Measurements from ENCODE around the gene MRPL38. TPM values are rescaled to one million over a fixed set of nuclear protein-coding genes. Genes with fewer than 3 reads are reported as not detected.

The MRPL38 gene
- total RNA-seq, 1 donor from 2014 or later = 124 TPM

DNA sequence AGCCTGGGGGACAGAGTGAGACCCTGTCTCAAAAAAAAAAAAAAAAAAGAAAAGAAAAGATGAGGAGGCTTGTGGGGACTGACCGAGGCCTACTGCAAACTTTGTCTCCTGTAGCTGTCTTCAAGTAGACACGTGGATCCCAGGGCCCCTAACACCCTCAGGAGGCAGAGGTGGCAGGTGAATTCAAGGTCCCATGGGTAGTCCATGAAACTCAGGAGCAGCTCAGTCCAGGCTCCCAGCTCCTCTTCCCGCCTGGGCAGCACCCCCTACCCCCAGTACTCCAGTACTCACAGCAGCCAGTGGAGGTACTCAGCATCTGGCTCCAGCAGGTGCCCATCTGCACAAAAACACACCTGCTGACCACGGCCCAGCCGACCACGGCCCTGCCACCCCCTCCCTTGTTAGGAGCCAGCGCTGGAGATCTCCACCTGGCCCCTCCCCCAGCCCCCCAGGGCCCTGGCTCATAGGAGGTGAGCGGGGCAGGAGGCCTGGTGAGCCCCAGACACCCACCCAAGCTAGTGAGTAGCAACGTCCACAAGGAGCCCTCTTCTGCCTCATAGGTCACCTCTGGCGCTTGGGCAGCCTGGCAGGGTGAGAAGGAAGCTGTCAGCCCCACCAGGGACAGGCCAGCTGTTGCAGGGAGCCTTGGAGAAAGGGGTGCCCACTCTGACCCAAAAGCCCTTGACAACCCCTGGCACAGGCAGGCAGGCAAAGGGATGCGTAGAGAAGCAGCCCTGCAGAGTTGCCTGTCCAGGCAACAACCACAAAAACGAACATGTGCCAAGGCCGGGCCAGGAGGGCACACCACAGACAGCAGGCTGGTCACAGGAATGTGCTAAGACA is 3.8 kb downstream of the MRPL38 start:
- intact Hi-C loops (cut with micrococcal nuclease) = loop anchor here (10.0 kb wide), 1 partner anchor 104 kb away; the partner anchor contains the start of gene CDK3
- DNase-seq = no peak

DNA sequence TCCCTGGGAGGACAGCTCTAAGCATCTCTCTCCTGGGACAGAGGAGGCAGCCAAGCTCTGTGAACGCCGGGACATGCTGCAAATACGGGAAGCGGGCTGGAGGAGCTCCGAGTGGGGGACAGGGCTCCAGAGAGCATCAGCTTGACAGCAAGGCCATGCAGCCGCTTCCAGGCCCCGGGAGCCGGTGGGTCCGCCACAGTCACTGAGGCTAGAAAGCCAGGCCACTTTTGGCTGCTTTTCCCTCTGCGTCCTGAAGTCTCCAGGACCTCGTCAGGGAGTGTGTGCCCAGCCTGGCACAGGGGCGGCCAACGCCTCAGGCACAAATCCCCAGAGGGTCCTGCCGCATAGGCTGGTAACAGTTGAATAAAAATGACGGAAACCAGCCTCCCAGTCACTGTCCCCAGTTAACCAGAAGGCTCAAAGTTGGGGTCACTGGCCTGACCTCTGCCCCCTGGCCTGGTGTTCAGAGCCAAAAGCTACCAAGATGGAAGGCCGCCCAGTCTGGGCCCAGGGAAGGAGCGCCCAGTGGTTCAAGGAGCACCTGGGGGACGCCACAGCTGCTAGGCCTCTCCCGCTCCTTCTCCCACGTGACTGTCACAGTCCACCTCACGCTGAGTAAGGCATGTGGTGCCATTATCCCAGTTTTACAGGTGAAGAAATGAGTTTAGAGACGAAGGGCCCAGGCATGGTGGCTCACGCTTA is 4.8 kb downstream of the MRPL38 start:
- no peak for DNase-seq
- intact Hi-C loops (cut with micrococcal nuclease) = loop anchor here (10.0 kb wide), 1 partner anchor 105 kb away; the partner anchor contains the start of gene CDK3
- ATAC-seq = no peak

More for the DNA sequence above, 3.8 kb downstream of the MRPL38 start:
- no peak for ATAC-seq

DNA sequence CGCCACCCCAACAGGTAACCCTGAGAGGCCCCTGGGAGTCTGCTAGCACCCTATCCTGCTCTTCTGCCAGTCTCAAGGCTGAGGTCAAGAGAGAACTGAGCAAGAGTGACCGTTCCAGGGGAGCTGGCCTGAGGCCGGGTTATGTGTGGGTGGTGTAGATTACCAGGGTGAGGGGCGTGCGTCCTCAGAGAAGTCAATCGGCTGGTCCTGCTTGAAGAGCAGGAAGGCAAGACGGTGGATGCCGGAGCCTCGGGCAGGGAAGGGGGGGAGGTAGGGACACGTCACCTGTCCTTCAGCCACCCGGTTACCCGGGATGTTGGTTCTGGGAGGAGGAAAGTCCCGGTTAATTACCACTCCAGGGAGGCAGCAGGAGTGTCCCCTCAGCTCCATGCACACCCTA is 5.3 kb downstream of the MRPL38 start:
- intact Hi-C loops (cut with micrococcal nuclease) = no loop called here
- no peak for ATAC-seq
- no peak for DNase-seq

DNA sequence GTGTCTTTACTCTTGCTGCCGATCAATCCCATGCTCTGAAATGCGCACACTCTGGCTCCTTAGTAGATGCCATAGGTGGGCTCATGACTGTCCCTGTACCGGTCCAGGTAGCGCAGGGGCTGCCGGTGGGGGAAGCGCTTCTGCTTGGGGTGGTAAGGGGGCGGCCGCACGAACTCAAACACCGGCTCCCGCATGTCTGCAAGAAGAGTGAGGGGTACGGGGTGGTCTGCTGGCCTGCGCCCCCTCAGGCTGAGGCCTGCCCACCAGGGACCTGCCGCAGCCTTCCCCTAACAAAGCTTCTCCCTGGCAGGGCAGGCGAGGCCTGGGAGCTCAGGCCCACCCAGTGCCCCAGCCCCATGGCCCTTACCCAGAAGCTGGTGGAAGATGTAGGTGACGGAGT is 5.9 kb downstream of the MRPL38 start:
- intact Hi-C loops (cut with micrococcal nuclease) = no loop called here
- ATAC-seq (no peak), DNase-seq (no peak)

DNA sequence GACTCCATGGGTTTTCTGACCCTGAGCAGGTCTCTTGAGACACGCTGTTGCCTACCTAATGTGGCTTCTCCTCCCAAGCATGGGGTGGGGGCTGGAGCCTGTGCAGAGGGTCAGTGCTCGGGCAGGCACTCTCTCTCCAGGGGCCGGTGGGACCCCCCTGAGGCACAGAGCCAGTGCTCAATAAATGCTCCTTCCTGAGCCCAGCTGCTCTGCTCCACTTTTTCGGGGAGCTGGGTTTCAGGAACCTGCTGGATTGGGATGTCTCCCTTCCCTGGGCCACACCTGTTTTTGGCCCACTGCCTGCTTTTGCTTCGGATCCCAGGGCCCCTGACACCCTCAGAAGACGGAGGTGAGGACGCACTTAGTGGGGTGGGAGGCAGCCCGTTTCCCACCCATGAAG is 6.6 kb downstream of the MRPL38 start:
- intact Hi-C loops (cut with micrococcal nuclease) = no loop called here
- no peak for DNase-seq
- ATAC-seq = no peak

DNA sequence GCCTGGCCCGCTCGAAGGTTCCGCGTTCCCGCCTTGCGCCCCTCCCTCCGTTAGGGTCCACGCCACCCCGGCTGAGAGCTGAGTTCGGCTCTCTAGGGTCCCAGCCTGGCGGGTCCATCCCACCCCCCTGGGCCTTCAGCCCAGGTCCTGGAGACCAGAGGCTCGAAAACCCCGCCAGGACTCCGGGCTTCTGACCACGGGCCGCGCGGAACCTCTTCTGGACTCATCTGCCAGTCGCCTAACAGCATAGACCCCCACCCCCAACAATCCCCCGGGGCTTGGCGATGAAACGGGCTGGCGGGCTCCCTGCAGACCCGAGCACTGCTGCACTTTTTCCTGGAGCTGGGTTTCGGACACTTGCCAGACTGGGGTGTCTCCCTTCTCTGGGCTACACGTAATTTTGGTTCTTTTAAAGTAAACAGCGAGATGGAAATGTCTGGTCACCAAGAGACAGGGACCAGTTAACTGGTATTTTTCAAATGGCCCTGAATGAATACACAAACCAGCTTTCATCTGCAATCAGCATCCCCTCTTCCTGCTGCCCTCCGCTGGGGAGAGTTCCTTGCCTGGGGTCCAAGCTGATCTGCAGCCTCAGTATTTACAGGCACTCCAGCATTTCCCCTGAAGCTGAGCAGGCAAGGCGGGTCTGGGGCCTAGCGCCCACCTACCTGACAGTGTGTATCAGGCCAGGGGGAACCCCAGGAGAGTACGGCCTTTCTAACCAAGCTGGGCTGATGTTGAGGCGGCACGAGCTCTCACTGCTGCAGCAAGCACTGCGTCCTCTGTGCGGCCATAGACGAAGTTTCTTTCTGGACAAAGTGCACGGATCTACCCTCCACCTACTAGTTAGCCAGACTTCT is 7.3 kb downstream of the MRPL38 start:
- intact Hi-C loops (cut with micrococcal nuclease) = no loop called here
- no peak for DNase-seq
- no peak for ATAC-seq

DNA sequence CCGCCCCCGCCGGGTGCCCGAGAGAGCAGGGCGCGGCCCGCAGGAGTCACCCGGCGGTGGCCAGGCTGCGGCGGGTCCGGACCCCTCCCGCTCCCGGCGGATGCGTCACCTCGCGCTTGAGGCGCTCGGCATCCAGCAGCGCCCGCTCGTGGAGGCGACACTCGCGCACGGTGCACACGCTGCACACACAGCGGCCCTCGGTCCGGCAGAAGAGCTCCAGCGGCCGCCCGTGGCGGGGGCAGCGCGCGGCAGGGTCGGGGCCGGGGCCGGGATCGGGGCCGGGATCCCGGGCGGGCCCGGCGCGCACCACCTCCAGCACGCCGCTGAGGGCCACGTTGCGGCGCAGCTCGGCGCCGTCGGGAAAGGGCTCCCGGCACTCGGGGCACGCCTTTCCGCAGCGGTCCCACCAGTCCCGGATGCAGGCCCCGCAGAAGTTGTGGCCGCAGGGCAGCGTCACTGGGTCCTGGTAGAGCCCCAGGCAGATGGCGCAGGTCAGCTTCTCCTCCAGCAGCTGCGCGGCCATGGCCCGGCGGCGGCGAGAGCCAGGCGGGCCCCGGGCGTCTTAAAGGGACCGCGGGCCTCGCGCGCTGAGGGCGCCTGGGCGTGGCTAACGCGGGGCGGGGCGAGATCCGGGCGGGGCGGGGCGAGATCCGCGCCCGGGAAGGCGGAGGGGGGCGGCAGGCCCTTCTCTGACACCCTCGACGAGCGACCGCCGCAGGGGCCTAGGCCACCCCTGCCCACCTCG is 8.1 kb downstream of the MRPL38 start, which contains the start of gene TRIM65:
TRIM65 (minus strand) TSS at position 537 of the 745 bp plus-strand sequence; CDS start at position 523, 14 bp downstream.
- intact Hi-C loops (cut with micrococcal nuclease) = no loop called here
- DNase-seq (peak; percentile 94), ATAC-seq (peak; percentile 85)

DNA sequence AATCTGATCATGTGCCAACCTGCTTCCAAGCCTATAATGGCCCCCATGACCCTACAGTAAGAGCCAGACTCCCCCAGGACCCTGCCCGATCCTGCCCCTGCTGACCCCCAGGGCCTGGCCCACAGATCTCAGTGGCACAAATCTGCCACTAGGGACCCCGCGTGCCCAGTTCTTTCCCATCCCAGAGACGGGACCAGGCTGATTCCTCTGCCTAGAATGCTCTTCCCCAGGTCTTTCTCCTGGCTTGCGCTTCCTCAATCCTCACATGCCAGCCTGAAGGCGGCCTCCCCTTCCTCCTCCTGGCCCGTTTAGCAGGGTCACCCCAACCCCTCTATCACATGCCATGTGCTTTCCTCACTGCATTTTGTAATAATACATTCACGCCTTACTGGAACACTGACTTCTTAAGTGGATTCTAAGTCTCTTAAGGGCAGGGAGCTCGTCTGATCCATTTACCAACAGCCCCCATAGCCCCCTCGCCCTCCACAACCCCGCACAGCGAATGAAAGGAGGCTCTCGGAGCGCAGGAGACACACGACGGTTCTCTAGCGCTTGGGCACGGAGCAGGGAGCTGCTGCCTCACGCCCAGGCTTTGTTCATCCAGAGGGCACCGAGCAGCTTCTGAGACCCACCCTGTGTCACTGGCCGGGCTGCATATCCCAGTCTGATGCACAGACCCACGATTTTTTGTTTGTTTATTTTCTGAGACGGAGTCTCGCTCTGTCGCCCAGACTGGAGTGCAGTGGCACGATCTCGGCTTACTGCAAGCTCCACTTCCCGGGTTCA is 9.1 kb downstream of the MRPL38 start:
- DNase-seq = peak; percentile 34
- intact Hi-C loops (cut with micrococcal nuclease) = no loop called here

DNA sequence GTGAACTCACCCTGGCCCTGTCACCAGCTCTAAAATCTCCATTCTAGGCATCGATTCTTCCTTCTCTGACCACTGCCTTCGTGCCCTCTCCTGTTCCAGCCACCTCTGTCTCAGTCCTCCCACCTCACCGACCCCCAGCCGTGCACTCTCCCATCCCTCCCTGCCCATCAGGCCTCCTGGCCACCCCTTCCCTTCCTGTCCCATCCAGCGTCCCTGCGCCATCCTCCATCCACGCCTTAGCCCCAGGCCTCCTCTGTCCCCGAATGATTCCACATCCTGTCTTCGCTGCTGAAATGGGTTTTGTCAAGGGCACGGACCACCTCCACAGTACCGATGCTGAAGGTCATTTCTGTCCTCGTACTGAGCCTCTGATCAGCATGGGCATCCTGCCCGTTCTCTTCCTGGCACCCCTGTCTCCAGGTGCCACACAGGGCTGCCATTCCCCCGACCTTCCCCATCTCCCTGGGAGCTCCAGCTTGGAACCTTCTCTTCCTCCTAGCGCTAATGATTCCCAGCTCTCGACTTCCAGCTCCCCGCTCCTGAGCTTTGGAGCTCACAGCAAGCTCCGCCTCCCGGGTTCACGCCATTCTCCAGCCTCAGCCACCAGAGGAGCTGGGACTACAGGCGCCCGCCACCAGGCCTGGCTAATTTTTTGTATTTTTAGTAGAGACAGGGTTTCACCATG is 10.5 kb downstream of the MRPL38 start:
- DNase-seq (peak; percentile 45), ATAC-seq (no peak)
- intact Hi-C loops (cut with micrococcal nuclease) = no loop called here

More for the DNA sequence above, 9.1 kb downstream of the MRPL38 start:
- no peak for ATAC-seq

DNA sequence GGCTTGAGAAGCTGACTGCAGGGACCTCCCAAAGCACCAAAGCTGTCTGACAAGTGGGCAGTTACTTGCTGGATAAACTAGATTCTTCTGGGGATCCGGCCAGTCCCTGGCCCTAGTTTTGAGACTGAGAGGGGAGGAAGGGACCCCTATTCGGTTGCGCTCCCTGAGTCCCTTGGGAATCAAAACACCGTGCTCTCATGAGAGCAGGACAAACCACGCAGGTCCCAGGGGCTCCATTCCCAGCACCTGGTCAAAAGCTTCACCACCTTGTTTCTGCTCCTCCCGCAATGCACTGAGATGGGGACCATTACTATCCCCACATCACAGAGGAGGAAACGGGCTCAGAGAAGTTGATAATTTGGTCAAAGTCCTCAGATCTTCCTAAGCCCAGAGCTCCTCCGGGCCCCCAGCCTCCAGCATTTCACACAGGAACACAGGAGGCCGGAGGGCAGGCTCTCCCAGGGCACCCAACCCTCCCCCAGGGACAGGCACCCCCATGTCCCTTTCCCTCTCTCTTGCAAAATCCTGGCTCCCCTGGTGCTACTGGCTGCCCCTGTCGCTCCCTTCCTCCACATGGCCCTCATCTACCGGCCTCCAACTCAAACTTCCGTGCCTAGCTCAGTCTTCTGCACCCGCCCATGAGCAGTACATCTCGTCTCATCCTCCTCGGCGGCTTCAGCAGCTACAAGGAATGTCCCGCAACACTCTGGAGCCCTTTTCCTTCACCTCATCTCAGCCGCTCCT is 11.2 kb downstream of the MRPL38 start:
- intact Hi-C loops (cut with micrococcal nuclease) = no loop called here
- DNase-seq (no peak), ATAC-seq (no peak)

DNA sequence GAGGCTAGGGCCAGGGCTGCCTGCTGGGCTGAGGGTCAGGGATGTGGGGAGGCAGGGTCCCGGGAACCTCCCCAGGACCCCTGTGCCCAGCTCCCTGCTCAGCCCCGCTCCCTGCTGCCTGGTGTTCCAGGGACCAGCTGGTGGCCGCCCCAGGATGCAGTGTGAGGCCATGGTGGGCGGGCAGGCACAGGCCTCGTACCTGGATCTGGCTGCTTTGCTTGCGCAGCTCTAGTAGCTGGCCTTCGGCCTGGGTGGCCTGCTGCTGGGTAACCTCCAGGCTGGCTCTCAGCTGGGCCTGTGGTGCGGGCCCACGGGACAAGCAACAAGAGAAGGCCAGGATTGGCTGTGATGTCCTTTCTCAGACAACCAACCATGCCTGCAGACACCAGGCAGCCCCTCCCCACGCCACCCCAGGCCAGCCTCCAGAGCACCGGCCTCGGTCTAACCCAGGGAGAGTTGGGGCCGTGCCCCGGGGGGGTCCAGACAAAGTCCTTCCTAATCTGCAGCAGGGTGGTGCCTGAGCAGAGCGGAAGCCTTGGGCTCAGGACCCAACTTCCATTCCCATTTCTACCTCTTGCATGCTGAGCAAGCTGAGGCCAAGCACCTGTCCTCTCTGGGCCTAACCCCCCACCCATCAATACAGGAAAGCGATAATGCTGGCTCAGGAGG is 12.0 kb downstream of the MRPL38 start:
- intact Hi-C loops (cut with micrococcal nuclease) = no loop called here
- ATAC-seq (no peak), DNase-seq (no peak)

DNA sequence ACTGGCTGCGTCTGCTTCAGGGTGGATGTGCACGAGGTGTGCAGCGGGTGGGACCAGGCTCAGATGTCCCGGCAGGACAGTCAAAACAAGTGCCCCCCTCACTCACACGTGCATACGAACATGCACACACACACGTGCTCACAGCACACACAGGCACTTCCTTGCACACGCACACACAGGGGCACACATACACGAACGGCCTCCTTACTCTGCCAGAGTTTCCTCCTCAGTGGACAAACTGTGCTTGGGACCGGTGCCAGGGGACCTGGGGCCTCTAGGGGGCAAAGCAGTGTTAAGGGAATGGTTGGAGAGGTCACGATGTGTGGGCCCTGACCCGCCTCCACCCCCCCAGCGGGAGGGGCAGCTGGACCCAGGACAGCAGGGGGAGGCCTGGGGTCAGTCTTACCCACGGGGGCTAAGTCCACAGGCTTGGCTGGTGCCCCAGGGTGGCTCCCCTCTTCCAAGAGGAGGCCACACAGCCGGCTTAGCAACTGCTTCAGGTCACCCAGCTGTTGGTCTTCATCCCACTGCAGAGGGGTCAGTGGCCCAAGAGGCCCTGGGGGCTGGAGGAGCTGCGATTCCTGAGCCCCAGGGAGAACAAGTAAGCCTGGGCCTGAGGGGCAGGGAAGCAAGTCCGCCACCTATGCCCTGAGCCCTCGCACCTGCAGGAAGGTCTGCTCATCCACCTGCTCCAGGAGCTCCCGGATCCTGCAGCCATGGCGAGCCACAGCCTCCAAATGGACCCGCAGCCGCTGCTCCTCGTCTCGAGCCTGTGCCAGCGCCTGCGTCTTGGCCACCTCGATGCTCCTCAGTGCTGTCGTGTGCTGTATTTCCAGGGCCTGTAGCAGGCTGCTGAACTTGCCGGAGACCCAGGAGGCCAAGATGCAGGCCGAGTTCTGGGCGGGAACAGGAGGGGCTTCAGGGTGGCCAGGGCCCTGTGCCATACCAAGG is 12.8 kb downstream of the MRPL38 start:
- no peak for ATAC-seq
- no peak for DNase-seq
- intact Hi-C loops (cut with micrococcal nuclease) = no loop called here

DNA sequence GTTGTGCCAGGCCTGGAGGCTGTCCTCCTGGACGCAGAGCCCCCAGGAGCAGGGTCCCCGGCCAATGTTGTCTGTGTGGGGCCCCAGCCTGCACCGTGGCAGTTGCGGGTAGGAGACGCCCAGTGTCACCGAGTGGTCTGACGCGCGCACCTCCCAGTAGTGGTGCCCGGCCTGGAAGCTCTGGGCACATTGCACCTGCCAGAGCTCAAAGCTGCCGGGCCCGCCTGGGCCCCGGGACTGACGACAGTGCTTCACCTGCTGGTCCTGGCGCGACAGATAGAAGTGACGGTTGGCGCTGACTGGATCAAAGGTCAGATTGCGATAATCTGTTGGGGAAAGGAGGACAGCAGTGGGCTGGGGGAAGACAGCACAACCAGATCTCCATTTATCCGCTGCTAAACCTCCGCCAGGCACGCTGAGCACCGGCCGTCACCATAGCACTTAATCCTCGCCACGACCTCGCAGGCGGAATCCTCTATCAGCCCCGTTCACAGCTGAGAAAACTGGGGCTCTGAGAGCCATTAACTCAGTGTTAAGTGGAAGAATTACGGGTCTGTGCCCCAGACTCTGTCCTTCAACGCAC is 13.6 kb downstream of the MRPL38 start:
- intact Hi-C loops (cut with micrococcal nuclease) = no loop called here
- ATAC-seq = no peak
- no peak for DNase-seq

DNA sequence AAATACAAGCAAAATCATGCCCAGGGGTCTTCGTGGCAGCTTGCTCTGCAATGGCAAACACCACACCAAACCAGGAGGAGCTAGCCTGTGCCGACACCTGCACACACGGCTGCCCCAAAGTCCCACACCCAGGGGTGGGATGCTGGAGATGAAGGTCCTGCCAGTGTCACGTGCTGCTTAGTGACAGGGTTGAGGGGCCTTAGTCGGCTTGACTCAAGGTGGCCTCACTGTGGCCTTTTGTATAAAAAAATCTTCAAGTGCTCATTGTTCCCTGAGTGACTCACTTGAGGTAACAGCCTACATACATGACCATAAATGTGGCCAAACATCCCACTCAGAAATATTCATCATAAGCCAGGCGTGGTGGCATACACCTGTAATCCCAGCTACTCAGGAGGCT is 15.2 kb downstream of the MRPL38 start:
- intact Hi-C loops (cut with micrococcal nuclease) = no loop called here
- DNase-seq (no peak), ATAC-seq (no peak)

DNA sequence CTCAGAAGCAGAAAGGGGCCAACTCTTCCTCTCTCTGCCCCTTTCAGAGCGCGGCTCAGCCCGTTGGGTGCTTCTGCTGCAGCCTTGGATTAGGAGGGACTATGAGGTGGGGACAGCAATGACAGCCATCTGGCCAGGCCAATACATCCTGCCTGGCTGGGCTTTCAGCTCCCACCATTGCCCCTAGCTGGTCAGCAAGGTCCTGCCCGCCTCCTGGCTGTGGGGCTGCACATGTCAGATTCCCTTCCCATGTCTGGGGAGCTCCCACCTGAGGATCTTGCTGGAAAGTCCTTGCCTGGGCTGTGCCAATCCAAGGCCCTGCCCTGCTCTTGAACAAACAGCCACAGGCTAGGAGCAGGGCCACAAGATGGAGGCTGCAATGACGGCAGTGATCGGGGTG is 16.2 kb downstream of the MRPL38 start:
- intact Hi-C loops (cut with micrococcal nuclease) = no loop called here
- ATAC-seq (no peak), DNase-seq (no peak)

Measured in left ventricle myocardium superior (tissue), 1 donor.